A549 (cell line): ENCODE results near the gene FRMD4A.

Source experiments
- CTCF ChIP-seq: fragments of >200 bp; sonication (Bioruptor Twin); formaldehyde crosslinking; IDR thresholded peaks from 3 replicates; pipeline ENCODE4 v1.5.1; 2016
- HMGXB4 ChIP-seq: fragments of 250-450 bp; sonication (Bioruptor Pico); IDR thresholded peaks from 2 replicates; pipeline ENCODE4 v1.5.0; 2021; ENCODE audit warnings: mild to moderate bottlenecking, moderate library complexity, borderline replicate concordance
- PHF8 ChIP-seq: fragments of 200-600 bp; sonication (generic); IDR thresholded peaks from 2 replicates; pipeline ENCODE4 v1.6.1; 2016; ENCODE audit warnings: low read depth, mild to moderate bottlenecking, antibody characterized with exemption, moderate library complexity, borderline replicate concordance
- POLR2A ChIP-seq: IDR thresholded peaks from 2 replicates; pipeline ENCODE4 v1.6.1; 2012; ENCODE audit warnings: mild to moderate bottlenecking, low read length
- USF2 ChIP-seq: fragments of 450-650 bp; IDR thresholded peaks from 2 replicates; pipeline ENCODE4 v1.6.1; 2014; ENCODE audit warnings: antibody characterized with exemption

GRCh38 chr10:14047431-14047830, 283.3 kb downstream of the FRMD4A start:
- TF ChIP-seq CTCF (no peak), USF2 (no peak), HMGXB4 (CRISPR knock-in tag) (no peak), POLR2A (no peak), PHF8 (no peak)
